Ovary (tissue), 3 donors: ENCODE results near the gene MZT2B.
"Not testable (repeated sequence)": the region's sequence is repeated elsewhere in the genome, so short reads cannot be mapped to it uniquely, and the experiment has no call there.

Source experiments
- POLR2A ChIP-seq: fragments of 450-650 bp; IDR thresholded peaks from one replicate; pipeline ENCODE4 v1.6.1; 2017; ENCODE audit warnings: antibody characterized with exemption, mild to moderate bottlenecking, moderate library complexity
- TF ChIP-seq, protein P1 (sequence below), 3 donors: fragments of 450-650 bp in 2 of 3; fragments of 200-600 bp in 1 of 3; IDR thresholded peaks; one replicate each; pipeline versions ENCODE4 v1.5.1 to v1.8.0; 2016 to 2022; ENCODE audit warnings: antibody characterized with exemption in 3 of 3, mild to moderate bottlenecking in 1 of 3
- donor health status: DM: no; HTN: no; CAD: no.

DNA sequence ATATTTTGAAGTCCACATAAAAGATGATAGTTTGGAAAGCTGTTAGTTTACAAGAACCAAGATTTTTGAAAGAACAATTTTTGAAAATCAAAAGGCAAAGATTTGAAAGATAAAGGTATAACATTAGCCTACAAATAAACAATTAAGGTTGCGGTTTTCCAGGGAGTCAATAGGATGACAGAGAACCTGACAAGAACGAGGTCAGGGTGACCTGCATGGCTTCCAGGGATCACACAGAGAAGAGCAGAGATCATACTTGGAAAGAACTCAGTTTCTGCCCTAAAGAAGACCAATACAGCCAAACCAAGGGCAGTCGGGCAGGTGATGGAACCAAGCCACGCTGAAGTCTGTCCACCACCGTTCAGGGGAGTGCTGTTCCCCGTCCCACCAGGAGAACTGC lies 57.5 kb downstream of the MZT2B start:
- TF ChIP-seq POLR2A = not testable (repeated sequence)
- TF ChIP-seq, protein P1, sequence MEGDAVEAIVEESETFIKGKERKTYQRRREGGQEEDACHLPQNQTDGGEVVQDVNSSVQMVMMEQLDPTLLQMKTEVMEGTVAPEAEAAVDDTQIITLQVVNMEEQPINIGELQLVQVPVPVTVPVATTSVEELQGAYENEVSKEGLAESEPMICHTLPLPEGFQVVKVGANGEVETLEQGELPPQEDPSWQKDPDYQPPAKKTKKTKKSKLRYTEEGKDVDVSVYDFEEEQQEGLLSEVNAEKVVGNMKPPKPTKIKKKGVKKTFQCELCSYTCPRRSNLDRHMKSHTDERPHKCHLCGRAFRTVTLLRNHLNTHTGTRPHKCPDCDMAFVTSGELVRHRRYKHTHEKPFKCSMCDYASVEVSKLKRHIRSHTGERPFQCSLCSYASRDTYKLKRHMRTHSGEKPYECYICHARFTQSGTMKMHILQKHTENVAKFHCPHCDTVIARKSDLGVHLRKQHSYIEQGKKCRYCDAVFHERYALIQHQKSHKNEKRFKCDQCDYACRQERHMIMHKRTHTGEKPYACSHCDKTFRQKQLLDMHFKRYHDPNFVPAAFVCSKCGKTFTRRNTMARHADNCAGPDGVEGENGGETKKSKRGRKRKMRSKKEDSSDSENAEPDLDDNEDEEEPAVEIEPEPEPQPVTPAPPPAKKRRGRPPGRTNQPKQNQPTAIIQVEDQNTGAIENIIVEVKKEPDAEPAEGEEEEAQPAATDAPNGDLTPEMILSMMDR (IDR thresholded peaks at IDR 0.05) = not testable (repeated sequence)
